CD8-positive, alpha-beta memory T cell (primary cell): Measurements from ENCODE around the gene SPNS3. TPM values are rescaled to one million over a fixed set of nuclear protein-coding genes. Genes with fewer than 3 reads are reported as not detected.

ENCODE experiments used
- CTCF ChIA-PET: fragments of 350-600 bp; sonication (Branson Sonifier 250); formaldehyde crosslinking; loops from one replicate; lab custom pipeline; 2021; ENCODE audit warnings: antibody characterized with exemption; lab: Charles Lee
- POLR2A ChIA-PET: fragments of 350-600 bp; sonication (Branson Sonifier 250); formaldehyde crosslinking; loops from one replicate; lab custom pipeline; 2021; ENCODE audit warnings: antibody characterized with exemption; lab: Charles Lee
- DNase-seq, 5 donors: peaks; one replicate each; pipeline versions ENCODE4 v3.0.0 to v3.0.0-alpha.2; 2020 to 2022; ENCODE audit warnings: mixed read lengths in 1 of 5
- H3K27ac ChIP-seq: one replicate; pipeline ENCODE4 v1.7.0; 2013; ENCODE audit warnings: low read depth, mild to moderate bottlenecking, low read length, moderate library complexity
- H3K27me3 ChIP-seq: 2 replicates; pipeline ENCODE4 v1.7.0; 2013; ENCODE audit warnings: low read length, mild to moderate bottlenecking; ENCODE audit not compliant: insufficient read depth, poor library complexity, severe bottlenecking
- H3K36me3 ChIP-seq: 2 replicates; pipeline ENCODE4 v1.7.0; 2013; ENCODE audit warnings: mild to moderate bottlenecking, low read length, moderate library complexity; ENCODE audit not compliant: insufficient read depth
- H3K4me1 ChIP-seq: 2 replicates; pipeline ENCODE4 v1.7.0; 2013; ENCODE audit warnings: mild to moderate bottlenecking, low read length, moderate library complexity; ENCODE audit not compliant: insufficient read depth
- H3K4me3 ChIP-seq: 2 replicates; pipeline ENCODE4 v1.7.0; 2013; ENCODE audit warnings: mild to moderate bottlenecking, low read length
- H3K9me3 ChIP-seq: 2 replicates; pipeline ENCODE4 v1.7.0; 2013; ENCODE audit warnings: mild to moderate bottlenecking, low read length
- H3K27ac Mint-ChIP-seq, 8 donors: one replicate each; pipeline ENCODE4 v1.8.0; 2020 to 2021; ENCODE audit warnings: mixed read lengths in 8 of 8, mild to moderate bottlenecking in 6 of 8, inconsistent platforms in 3 of 8, moderate library complexity in 3 of 8
- H3K27me3 Mint-ChIP-seq, 2 donors: one replicate each; pipeline ENCODE4 v1.8.0; 2020 to 2021; ENCODE audit warnings: mixed read lengths in 2 of 2, mild to moderate bottlenecking in 1 of 2, moderate library complexity in 1 of 2
- H3K36me3 Mint-ChIP-seq, 3 donors: one replicate each; pipeline ENCODE4 v1.8.0; 2020 to 2021; ENCODE audit warnings: mixed read lengths in 3 of 3, inconsistent platforms in 1 of 3, mild to moderate bottlenecking in 1 of 3
- H3K4me1 Mint-ChIP-seq, 3 donors: one replicate each; pipeline ENCODE4 v1.8.0; 2020 to 2021; ENCODE audit warnings: mixed read lengths in 3 of 3, inconsistent platforms in 1 of 3, mild to moderate bottlenecking in 1 of 3
- H3K4me3 Mint-ChIP-seq, 7 donors: one replicate each; pipeline ENCODE4 v1.8.0; 2020 to 2021; ENCODE audit warnings: mixed read lengths in 7 of 7, mild to moderate bottlenecking in 6 of 7, moderate library complexity in 4 of 7, inconsistent platforms in 2 of 7
- H3K9me3 Mint-ChIP-seq, 5 donors: one replicate each; pipeline ENCODE4 v1.8.0; 2020 to 2022; ENCODE audit warnings: mixed read lengths in 5 of 5, mild to moderate bottlenecking in 3 of 5, moderate library complexity in 2 of 5, inconsistent platforms in 1 of 5
- polyA plus RNA-seq: library from polyadenylated mRNA; unstranded; fragments of 300-500 nt; fragmentation: Illumina TruSeq; gene quantifications from one replicate; pipeline ENCODE4 v1.2.3, GENCODE V29; 2021
- total RNA-seq, 2 experiments: library from RNA; stranded (reverse); gene quantifications; one replicate each; pipeline ENCODE4 v1.2.3, GENCODE V29; 2021

SPNS3 gene
- total and polyA plus RNA-seq, 3 experiments from 2014 or later, result 7.3 to 10.0 (median 7.5) TPM

DNA sequence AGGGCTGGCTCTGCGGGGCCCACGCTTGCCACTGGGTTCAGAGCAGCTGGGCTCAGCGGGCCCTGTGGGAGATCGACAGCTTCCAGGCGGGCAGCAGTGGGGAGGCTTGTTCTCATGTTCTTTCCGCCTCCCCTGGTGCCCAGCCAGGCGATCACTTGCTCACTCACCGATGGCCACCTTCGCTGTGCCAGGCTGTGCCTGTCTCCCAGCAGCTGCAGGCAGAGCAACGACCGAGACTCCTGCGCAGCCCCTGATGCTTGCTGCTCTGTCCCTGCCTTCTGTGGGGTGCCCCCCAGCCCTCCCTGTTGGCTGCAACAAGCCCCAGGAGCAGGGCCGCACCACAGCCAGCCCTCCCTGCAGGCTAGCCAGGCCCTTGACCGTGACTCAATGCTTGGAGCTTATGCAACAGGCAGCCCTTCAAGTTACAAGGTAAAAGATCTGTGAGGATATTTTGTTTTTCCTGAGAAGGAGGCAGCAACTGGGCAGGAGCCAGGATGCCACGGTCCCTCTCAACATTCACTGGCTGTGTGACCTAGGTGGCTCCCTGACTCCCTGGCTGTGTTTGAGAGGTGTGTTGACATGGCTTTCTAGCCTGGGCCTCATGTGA, 55.4 kb downstream of the SPNS3 start:
- Mint-ChIP-seq H3K27me3 (peaks cover 0 to 2% of the 10 kb centered on the region in 2 donors), H3K4me3 (no peak overlapping the region), H3K4me1 (peaks cover 22 to 41% (median 38%) of the 10 kb centered on the region in 3 donors), H3K27ac (no peak overlapping the region), H3K9me3 (no peaks in the 10 kb centered on the region), H3K36me3 (peaks cover 0 to 12% (median 1%) of the 10 kb centered on the region in 3 donors)
- POLR2A ChIA-PET, result no interaction called here
- no peaks in the 10 kb centered on the region for H3K36me3 ChIP-seq
- no peak overlapping the region for H3K27ac ChIP-seq
- CTCF ChIA-PET, result interaction anchor here (1.4 kb wide), 1 partner anchor 11 kb away, joined by 4 read pairs; no protein-coding TSS in a partner anchor
- no peak overlapping the region for H3K4me3 ChIP-seq
- H3K27me3 ChIP-seq, result no peaks in the 10 kb centered on the region
- DNase-seq, result no peak
- no peaks in the 10 kb centered on the region for H3K9me3 ChIP-seq
- H3K4me1 ChIP-seq, result peaks cover 24% of the 10 kb centered on the region

DNA sequence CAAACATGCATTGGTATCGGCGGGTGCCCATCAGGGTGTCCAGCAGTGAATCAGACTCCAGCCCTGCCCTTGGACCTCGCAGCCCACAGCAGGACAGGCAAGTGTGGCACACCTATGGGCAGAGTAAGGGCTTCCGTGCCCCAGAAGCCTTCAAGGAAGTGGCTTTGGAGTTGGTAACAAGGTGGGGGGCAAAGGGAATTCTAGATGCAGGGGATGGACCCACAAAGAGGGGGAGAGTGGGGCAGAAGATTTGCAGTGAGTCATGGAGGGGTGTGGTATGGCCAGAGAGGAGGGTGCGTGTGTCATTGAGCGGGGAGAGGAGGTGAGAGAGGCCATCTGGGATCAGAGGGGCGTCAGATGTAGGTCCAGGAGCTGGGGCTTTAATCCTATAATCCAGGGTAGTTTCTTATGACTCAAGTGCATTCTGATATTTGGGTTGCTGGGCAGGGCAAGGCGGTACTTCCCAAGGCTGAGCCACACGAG, 56.4 kb downstream of the SPNS3 start:
- no peaks in the 10 kb centered on the region for H3K9me3 Mint-ChIP-seq
- peaks cover 17 to 32% (median 31%) of the 10 kb centered on the region in 3 donors for H3K4me1 Mint-ChIP-seq
- H3K27ac ChIP-seq, result no peak overlapping the region
- H3K9me3 ChIP-seq, result no peaks in the 10 kb centered on the region
- ChIA-PET POLR2A (no interaction called here), CTCF (interaction anchor here (1.4 kb wide), 1 partner anchor 10 kb away, joined by 4 read pairs; no protein-coding TSS in a partner anchor)
- peaks cover 0 to 2% of the 10 kb centered on the region in 2 donors for H3K27me3 Mint-ChIP-seq
- H3K36me3 Mint-ChIP-seq, result peaks cover 0 to 7% (median 1%) of the 10 kb centered on the region in 3 donors
- DNase-seq, result no peak
- no peak overlapping the region for H3K27ac Mint-ChIP-seq
- no peaks in the 10 kb centered on the region for H3K36me3 ChIP-seq
- peaks cover 17% of the 10 kb centered on the region for H3K4me1 ChIP-seq
- no peaks in the 10 kb centered on the region for H3K27me3 ChIP-seq
- H3K4me3 Mint-ChIP-seq, result no peak overlapping the region
- H3K4me3 ChIP-seq, result no peak overlapping the region

DNA sequence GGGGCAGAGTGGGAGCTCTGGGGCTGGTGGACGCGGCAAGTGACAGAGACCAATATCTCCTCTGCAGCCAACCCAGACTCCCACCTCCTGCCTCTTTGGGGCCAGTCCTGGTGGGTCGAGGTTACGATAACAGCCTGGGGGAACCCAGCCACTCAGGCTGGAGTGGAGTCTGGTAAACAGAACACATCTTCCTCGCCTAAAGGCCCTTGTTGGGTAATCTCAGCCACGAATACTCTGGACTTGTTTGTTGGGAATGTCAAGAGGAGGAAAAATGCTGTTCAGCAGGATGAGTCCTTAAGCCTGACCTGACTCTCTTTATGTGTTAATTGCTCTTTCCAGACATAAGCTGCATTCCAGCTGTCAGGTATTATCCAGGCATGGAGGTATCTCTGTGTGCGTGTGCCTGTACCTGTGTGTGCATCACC, 56.9 kb downstream of the SPNS3 start:
- DNase-seq, result no peak
- Mint-ChIP-seq H3K4me3 (no peak overlapping the region), H3K27ac (peak overlapping the region in 1 of 8 donors; percentile 78), H3K9me3 (no peaks in the 10 kb centered on the region), H3K27me3 (peaks cover 0 to 2% of the 10 kb centered on the region in 2 donors), H3K4me1 (peaks cover 16 to 28% (median 27%) of the 10 kb centered on the region in 3 donors), H3K36me3 (peaks cover 0 to 6% (median 1%) of the 10 kb centered on the region in 3 donors)
- ChIA-PET POLR2A (interaction anchor here (0.6 kb wide), 1 partner anchor 379 kb away, joined by 5 read pairs; no protein-coding TSS in a partner anchor), CTCF (no interaction called here)
- H3K4me1 ChIP-seq, result peaks cover 12% of the 10 kb centered on the region
- H3K27me3 ChIP-seq, result no peaks in the 10 kb centered on the region
- H3K36me3 ChIP-seq, result no peaks in the 10 kb centered on the region
- H3K27ac ChIP-seq, result no peak overlapping the region
- H3K4me3 ChIP-seq, result no peak overlapping the region
- H3K9me3 ChIP-seq, result no peaks in the 10 kb centered on the region

DNA sequence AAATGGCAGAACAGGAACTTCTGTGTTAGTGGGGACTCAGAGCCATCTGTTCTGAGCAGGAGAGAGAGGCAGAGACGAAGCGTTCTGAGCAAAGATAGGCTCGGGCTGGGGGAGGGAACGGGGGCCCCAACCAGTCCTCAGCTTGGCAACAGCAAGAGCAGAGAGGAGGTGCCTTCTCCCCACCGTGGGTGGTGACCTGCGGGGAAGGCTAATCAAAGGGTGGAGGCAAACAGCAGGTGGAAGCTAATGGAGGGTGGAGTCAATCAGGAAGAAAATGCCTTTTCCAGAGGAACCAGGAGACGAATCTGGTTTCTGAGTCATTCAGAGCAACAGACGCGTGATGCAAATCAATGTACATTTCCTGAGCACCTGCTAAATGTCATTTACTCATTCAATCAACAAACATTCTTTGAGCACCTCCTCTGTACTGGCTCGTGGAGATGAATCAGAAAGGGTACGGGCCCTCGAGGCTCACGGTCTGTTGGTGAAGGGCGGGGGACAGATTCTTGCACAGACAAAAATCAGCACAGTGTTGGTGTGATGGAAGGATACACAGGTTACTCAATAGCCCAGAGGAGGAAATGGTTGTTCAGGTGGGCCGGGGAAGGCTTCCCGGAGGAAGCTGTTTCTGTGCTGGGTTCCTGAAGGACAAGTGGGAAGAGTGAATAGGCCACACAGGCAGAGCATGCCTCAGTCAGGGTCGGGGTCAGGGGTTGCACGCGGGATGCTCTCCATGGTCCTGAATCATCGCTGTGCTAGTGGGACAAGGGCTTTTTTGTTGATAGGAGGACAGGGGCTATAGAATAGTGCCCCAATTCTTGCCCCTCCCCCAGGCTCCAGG, 59.2 kb downstream of the SPNS3 start:
- H3K27me3 ChIP-seq, result no peaks in the 10 kb centered on the region
- H3K4me1 ChIP-seq, result no peaks in the 10 kb centered on the region
- CTCF ChIA-PET, result no interaction called here
- POLR2A ChIA-PET, result interaction anchor here (0.5 kb wide), 1 partner anchor 48 kb away, joined by 4 read pairs; no protein-coding TSS in a partner anchor
- Mint-ChIP-seq H3K4me3 (peak overlapping the region in 1 of 7 donors; percentile 60), H3K36me3 (peaks cover 0 to 1% (median 0%) of the 10 kb centered on the region in 3 donors), H3K27me3 (peaks cover 0 to 2% of the 10 kb centered on the region in 2 donors), H3K9me3 (no peaks in the 10 kb centered on the region), H3K27ac (peak overlapping the region in 1 of 8 donors; percentile 51), H3K4me1 (peaks cover 0 to 17% (median 11%) of the 10 kb centered on the region in 3 donors)
- peak in 1 of 5 donors; percentile 25 for DNase-seq
- no peak overlapping the region for H3K4me3 ChIP-seq
- H3K9me3 ChIP-seq, result no peaks in the 10 kb centered on the region
- H3K36me3 ChIP-seq, result no peaks in the 10 kb centered on the region
- no peak overlapping the region for H3K27ac ChIP-seq

DNA sequence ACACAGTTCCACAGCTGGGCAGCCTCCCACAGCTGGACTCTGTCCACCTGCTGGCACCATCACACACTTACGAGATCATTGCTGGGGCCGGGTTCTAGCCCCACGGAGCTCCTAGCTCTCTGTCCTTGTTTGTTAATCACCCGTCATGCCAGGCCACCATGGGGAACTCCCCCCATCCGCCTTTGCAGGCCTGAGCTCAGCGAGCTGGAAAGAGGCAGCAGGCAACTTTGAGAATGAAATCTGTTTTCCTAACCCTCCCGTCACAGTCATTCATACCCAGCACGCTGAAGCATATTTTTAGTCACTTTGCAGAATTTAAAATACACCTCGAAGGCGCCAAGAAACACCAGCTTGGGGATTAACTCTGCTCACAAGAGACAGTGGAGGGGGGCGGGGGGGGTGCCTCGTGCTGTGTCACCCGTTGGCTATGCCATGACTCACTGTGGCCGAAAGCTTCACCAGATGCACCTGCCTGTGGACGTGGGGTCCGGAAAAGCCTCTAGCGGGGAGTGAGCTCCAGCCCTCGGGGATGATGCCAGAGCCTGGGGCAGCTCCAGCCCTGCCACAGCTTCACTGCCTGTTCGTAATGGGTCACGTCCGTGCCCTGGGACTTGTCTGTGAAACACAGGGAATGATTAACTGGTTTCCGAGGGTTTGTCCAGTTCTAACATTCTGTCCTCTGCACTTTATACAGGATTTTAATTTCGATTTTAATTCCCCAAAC, 63.5 kb downstream of the SPNS3 start:
- Mint-ChIP-seq H3K27me3 (peaks cover 4 to 9% of the 10 kb centered on the region in 2 donors), H3K36me3 (peaks cover 0 to 1% (median 0%) of the 10 kb centered on the region in 3 donors), H3K9me3 (no peaks in the 10 kb centered on the region), H3K27ac (peak overlapping the region in 1 of 8 donors; percentile 80), H3K4me3 (peak overlapping the region; percentile 38 to 80 (median 53)), H3K4me1 (peaks cover 12 to 39% (median 33%) of the 10 kb centered on the region in 3 donors)
- Histone ChIP-seq H3K4me1 (peaks cover 20% of the 10 kb centered on the region), H3K4me3 (no peak overlapping the region), H3K27me3 (peaks cover 17% of the 10 kb centered on the region), H3K9me3 (no peaks in the 10 kb centered on the region), H3K36me3 (no peaks in the 10 kb centered on the region), H3K27ac (no peak overlapping the region)
- ChIA-PET POLR2A (interaction anchor here (0.6 kb wide), 1 partner anchor 19 kb away, joined by 3 read pairs; no protein-coding TSS in a partner anchor), CTCF (interaction anchor here (1.1 to 1.3 kb wide), 4 partner anchors 11 to 68 kb away, joined by 3 to 4 read pairs (median 4); no protein-coding TSS in a partner anchor)
- no peak for DNase-seq

DNA sequence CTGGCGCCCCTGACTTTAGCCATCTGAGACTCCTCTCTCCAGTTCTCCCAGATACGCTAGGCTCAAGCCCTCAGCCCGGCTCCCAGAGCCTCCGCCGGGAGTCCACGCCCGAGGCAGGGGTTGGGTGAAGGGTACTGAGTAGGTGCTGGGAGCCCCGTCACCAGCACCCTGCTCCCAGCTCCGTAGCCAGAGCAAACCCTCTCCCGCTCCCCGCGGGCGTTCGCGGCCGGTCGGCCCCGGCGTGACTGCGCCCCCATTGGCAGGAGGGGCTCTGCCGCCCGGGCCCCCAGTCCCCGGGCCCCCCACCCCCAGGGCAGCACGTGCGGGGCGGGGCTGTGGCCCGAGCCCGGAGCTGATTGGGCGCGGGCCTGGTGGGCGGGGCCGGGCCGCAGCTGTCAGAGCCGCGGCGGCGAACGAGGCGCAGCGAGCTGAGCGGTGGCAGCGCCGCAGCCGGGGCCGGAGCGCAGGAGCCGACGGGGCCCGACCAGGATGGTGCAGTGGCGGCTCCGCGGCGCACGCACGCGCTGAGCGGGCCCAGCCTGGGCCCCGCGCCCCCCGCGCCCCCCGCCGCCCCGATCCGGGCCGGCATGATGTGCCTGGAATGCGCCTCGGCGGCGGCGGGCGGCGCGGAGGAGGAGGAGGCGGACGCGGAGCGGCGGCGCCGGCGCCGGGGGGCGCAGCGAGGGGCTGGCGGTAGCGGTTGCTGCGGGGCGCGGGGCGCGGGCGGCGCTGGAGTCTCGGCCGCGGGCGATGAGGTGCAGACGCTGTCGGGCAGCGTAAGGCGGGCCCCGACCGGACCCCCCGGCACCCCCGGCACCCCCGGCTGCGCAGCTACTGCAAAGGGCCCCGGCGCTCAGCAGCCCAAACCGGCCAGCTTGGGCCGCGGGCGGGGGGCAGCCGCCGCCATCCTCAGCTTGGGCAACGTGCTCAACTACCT, 65.0 kb downstream of the SPNS3 start, which contains the start of gene SPNS2:
Gene SPNS2 (plus strand): TSS at position 421 of the 937 bp plus-strand sequence. CDS start 167 bp downstream, at position 588.
- ChIA-PET POLR2A (interaction anchor here (0.6 to 2.4 kb wide), 4 partner anchors 11 to 66 kb away, joined by 4 to 11 read pairs (median 7); no protein-coding TSS in a partner anchor), CTCF (interaction anchor here (0.5 to 2.9 kb wide), 7 partner anchors 9 to 88 kb away, joined by 3 to 11 read pairs (median 4); no protein-coding TSS in a partner anchor)
- Histone ChIP-seq H3K36me3 (no peaks in the 10 kb centered on the region), H3K4me1 (peaks cover 21% of the 10 kb centered on the region), H3K9me3 (no peaks in the 10 kb centered on the region), H3K27me3 (peaks cover 17% of the 10 kb centered on the region), H3K27ac (no peak within 1 kb of the TSS), H3K4me3 (peak within 1 kb of the TSS; percentile 47)
- H3K9me3 Mint-ChIP-seq, result no peaks in the 10 kb centered on the region
- H3K27me3 Mint-ChIP-seq, result peaks cover 9% of the 10 kb centered on the region in 2 donors
- peaks cover 12 to 36% (median 23%) of the 10 kb centered on the region in 3 donors for H3K4me1 Mint-ChIP-seq
- peak; percentile 39 to 74 (median 64) for DNase-seq
- H3K4me3 Mint-ChIP-seq, result peak within 1 kb of the TSS; percentile 75 to 89 (median 84)
- H3K36me3 Mint-ChIP-seq, result no peaks in the 10 kb centered on the region
- H3K27ac Mint-ChIP-seq, result peak within 1 kb of the TSS in 3 of 8 donors; percentile 42 to 69 (median 61)
